22Rv1 (cell line): ENCODE measurements around the gene KPNA6.

Experiments used
- CTCF ChIP-seq: fragments of 450-650 bp; IDR thresholded peaks from 2 replicates; pipeline ENCODE4 v1.5.1; 2017; ENCODE audit warnings: mild to moderate bottlenecking
- ZFX ChIP-seq: fragments of 450-650 bp; IDR thresholded peaks from 2 replicates; pipeline ENCODE4 v1.6.1; 2017; ENCODE audit warnings: antibody characterized with exemption, borderline replicate concordance

- no peak for TF ChIP-seq CTCF
- TF ChIP-seq ZFX = no peak
These were observed 36.2 kb downstream of the KPNA6 start for GRCh38 chr1:32144033-32144432.
